A549 treated with AZD2906 at 1 μM for 4 hours (cell line): ENCODE measurements around the gene LEFTY1. TPM values are rescaled to one million over a fixed set of nuclear protein-coding genes. Genes with fewer than 3 reads are reported as not detected.

Experiments used
- total RNA-seq: library from RNA; stranded (reverse); fragments of 200-300 nt; extraction: Qiagen RNA extraction; gene quantifications from 5 replicates; pipeline ENCODE4 v1.2.3, GENCODE V29; 2022

LEFTY1 gene
- total RNA-seq, result 0.85 to 1.9 TPM (median 1.4 TPM) in 5 replicates

GRCh38 chr1:225888898-225889601 lies at the start of gene LEFTY1:
Gene LEFTY1, minus strand, starts transcription at chr1:225889146. Its CDS starts 80 bp downstream, at chr1:225889066.

GRCh38 chr1:225923692-225924555 lies 35.0 kb upstream of the LEFTY1 start, which contains the start of gene PYCR2:
Gene PYCR2, minus strand, starts transcription at chr1:225924250. Its CDS starts 140 bp downstream, at chr1:225924110.

GRCh38 chr1:225881959-225882693 lies 6.8 kb downstream of the LEFTY1 start, which contains the start of gene TMEM63A:
Gene TMEM63A, minus strand, starts transcription at chr1:225882380. Its CDS starts 4,800 bp downstream, at chr1:225877580.

Other genes with a start within 250 kb of the LEFTY1 start
- 65.6 to 105 TPM (median 82.9 TPM) in 5 replicates for gene ENAH, start 236.0 kb downstream of the LEFTY1 start, total RNA-seq
- 228 to 358 TPM (median 234 TPM) in 5 replicates for gene SRP9, start 111.3 kb downstream of the LEFTY1 start, total RNA-seq
- 185 to 242 TPM (median 211 TPM) in 5 replicates for gene EPHX1, start 79.0 kb downstream of the LEFTY1 start, total RNA-seq
- 4.2 to 6.8 TPM (median 5.8 TPM) in 5 replicates for gene TMEM63A, start 6.8 kb downstream of the LEFTY1 start, total RNA-seq
- 43.9 to 55.6 TPM (median 54.4 TPM) in 5 replicates for gene PYCR2, start 35.1 kb upstream of the LEFTY1 start, total RNA-seq
- 0.07 to 0.43 TPM (median 0.17 TPM) in 4 of 5 replicates, not detected in the other for gene LEFTY2, start 52.1 kb upstream of the LEFTY1 start, total RNA-seq
- gene SDE2, start 110.2 kb upstream of the LEFTY1 start, total RNA-seq, result 6.0 to 11.6 TPM (median 7.0 TPM) in 5 replicates
- 419 to 461 TPM (median 440 TPM) in 5 replicates for gene H3-3A, start 173.6 kb upstream of the LEFTY1 start, total RNA-seq